ENCODE data around the gene DBNDD2.
A peak's percentile ranks its signal among the peaks of the same experiment; 100 is the strongest.

The DBNDD2 gene

GRCh38 chr20:45419188-45420091, 11.4 kb downstream of the DBNDD2 start:
- no peak for DNase-seq

- DNase-seq, result no peak
These were observed 12.0 kb downstream of the DBNDD2 start for GRCh38 chr20:45420125-45420524.

DNA sequence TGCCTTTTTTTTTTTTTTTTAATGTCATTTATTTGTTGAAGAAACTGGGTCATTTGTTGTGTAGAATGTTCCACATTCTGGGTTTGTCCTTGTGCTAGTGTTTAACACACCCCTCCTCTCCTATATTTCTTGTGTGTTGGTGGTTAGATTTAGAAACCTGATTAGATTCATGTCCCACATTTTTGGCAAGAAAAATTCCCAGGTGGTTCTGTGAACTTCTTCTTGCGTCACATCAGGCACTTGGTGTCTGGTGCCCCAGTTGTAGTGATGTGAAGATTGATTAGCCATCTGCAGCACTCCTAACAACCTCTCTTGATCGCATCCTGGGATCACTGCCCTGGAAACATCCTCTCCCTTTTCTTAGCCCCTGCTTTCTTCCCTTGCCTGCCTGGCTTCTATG, 15.6 kb downstream of the DBNDD2 start:
- DNase-seq, result no peak

GRCh38 chr20:45425561-45425960, 17.5 kb downstream of the DBNDD2 start:
- DNase-seq, result no peak

GRCh38 chr20:45426320-45427016, 18.4 kb downstream of the DBNDD2 start:
- no peak for DNase-seq

GRCh38 chr20:45427236-45428149, 19.4 kb downstream of the DBNDD2 start:
- DNase-seq, result no peak

DNA sequence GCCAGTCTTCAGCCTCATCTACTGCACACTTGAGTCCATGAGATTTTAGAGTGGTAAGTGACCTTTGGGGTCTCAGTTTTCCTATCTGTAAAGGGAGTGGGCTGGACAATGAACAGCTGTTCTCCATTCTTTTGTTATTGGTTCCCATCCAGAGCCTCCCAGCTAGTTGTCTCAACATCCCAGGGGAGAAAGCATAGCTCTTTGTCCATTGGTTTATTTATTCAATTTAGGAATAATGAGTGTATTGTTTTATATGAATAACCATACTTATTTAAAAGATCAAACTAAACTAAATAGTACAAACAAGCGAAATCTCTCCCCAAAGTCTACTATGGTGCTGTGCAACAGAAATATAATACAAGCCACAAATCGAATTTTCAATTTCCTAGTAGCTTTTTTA, 21.5 kb downstream of the DBNDD2 start:
- no peak for DNase-seq

GRCh38 chr20:45432294-45432693, 24.2 kb downstream of the DBNDD2 start:
- DNase-seq, result peak in 1 of 5 donors; percentile 66

DNA sequence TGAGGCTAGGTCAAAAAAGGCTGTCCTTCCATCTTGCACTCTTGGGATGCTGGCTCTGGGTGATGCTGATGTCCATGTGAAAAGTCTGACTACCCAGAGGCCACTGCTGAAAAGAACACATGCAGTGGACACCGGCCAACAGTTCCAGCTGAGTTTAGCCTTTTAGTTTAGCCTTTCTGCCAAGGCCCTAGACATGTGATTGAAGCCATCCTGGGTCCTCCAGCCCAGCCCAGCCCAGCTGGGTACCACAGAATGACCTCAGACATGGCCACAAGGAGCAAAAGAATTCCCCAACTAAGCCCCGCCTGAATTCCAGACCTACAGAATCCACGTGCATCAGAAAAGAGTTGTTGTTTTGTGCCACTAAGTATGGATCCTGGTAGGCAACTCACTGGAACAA, 25.2 kb downstream of the DBNDD2 start:
- no peak for DNase-seq

GRCh38 chr20:45433976-45434375, 25.9 kb downstream of the DBNDD2 start:
- no peak for DNase-seq

GRCh38 chr20:45436732-45437485, 28.8 kb downstream of the DBNDD2 start:
- DNase-seq, result peak; percentile 67 to 84 (median 77)

- DNase-seq, result no peak
These were observed 32.3 kb downstream of the DBNDD2 start for GRCh38 chr20:45440424-45440823.

GRCh38 chr20:45440891-45441685, 33.0 kb downstream of the DBNDD2 start:
- DNase-seq, result no peak

GRCh38 chr20:45441746-45442145, 33.7 kb downstream of the DBNDD2 start:
- DNase-seq, result no peak

- DNase-seq, result peak in 1 of 5 donors; percentile 66
These were observed 36.0 kb downstream of the DBNDD2 start for GRCh38 chr20:45444050-45444449.

DNA sequence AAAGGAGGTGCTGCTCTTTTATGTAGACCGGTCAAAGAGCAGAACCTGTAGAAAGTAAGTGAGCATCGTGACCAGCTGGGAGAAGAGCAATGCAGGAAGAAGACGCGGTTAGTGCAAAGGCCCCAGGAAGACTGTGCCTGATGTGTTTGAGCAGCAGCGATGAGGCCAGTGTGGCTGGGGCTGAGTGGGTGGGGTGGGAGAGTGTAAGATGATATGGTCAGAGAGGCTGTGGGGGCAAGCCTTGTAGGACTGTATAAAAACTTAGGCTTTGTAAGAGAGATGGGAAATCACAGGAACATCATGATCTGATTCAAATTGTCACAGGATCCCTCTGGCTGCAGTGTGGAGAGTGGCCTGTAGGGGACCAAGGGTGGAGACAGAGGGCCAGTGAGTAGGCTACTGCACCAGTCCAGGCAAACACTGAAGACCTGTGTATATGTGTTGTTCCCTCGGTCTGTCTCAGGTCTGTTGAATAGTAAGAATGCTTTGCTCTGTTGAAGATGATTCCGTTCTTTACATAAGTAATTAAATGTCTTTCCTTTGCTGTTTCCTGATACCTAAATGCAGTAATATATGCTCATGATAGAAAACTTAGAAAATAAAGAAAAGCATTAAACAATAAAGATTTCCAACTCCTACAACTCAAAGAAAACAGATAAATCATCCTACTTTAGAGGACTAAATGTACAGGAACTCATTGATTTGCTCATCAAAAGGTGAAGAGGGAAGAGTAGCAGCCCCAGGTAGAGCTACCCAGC, 37.9 kb downstream of the DBNDD2 start:
- peak in 1 of 5 donors; percentile 26 for DNase-seq

GRCh38 chr20:45448270-45448669, 40.2 kb downstream of the DBNDD2 start:
- no peak for DNase-seq

DNA sequence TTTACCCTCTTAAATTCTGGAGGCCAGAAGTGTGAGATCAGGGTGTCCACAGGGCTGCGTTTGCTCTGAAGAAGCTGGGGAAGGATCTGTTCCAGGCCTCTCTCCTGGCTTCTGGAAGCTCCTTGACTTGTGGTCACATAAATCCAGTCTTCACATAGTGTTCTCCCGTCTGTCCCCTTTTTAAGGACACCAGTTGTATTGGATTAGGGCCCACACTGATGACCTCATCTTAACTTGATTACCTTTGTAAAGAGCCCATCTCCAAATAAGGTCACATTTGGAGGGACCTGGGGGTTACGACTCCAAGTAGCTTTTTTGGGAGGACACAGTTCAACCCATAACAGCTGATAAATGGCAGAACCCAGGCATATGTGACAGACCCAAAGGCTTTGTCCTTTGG, 41.4 kb downstream of the DBNDD2 start:
- DNase-seq, result no peak

- peak in 2 of 5 donors; percentile 14 to 43 for DNase-seq
These were observed 42.2 kb downstream of the DBNDD2 start for GRCh38 chr20:45450097-45450818.

DNA sequence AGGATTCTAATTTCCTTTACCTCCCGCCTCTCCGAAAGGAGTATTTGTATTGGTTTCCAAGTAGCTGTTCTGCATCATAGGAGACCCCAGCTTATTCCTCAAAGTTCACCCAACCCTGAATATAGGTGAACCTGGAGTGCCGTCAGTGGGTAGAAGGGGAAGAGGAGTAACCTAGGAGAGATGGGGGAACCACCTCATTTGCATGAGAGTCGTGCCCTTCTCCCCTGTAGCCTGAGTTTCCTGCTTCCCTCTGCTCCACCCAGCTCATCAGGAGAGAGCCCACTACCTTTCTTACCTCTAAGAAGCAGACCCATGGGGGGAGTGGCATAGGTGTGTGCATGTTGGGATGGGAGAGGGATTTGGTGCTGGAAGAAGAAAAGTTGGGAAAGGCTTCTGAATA, 44.1 kb downstream of the DBNDD2 start:
- no peak for DNase-seq

Measured in T-helper 1 cell (primary cell).